ENCODE data around the gene PRKCE. TPM values are rescaled to one million over a fixed set of nuclear protein-coding genes. Genes with fewer than 3 reads are reported as not detected.

Gene PRKCE
- polyA plus RNA-seq, 1 of the 3 experiments (the other 2 are of a cell fraction): 16.3 TPM

- no peak for TF ChIP-seq CTCF (IDR thresholded peaks at IDR 0.05)
- no peak for TF ChIP-seq SMC3 (IDR thresholded peaks at IDR 0.05; ENCODE audit: low read depth, low read length)
- TF ChIP-seq USF2 (IDR thresholded peaks at IDR 0.05; ENCODE audit: borderline replicate concordance, low read depth, low read length): no peak
Observed at GRCh38 chr2:46198164-46198883, 546.8 kb downstream of the PRKCE start (continued).

GRCh38 chr2:46198966-46199365 lies 547.5 kb downstream of the PRKCE start:
- Histone ChIP-seq H3K4me2 (no peak overlapping the region), H3K9me2 (no peaks in the 10 kb centered on the region), H3K79me2 (ENCODE audit: insufficient read depth) (no peaks in the 10 kb centered on the region), H3K4me3 (ENCODE audit: low read depth in 2 of 2, low read length in 1 of 2) (no peak overlapping the region), H3K9me3 (no peaks in the 10 kb centered on the region), H3K4me1 (ENCODE audit: control insufficient read depth in 1 of 2, insufficient read depth in 2 of 2, low read depth in 1 of 2, low read length in 1 of 2) (no peaks in the 10 kb centered on the region; a peak in 1 of 4 replicates), H3F3A (replicated peaks; ENCODE audit: insufficient read depth) (no peaks in the 10 kb centered on the region), H3K27me3 (ENCODE audit: insufficient read depth) (no peaks in the 10 kb centered on the region), H2AFZ (ENCODE audit: low read depth) (no peak overlapping the region), H3K36me3 (replicated peaks in 1 of 2; ENCODE audit: control insufficient read depth in 1 of 2, insufficient read depth in 2 of 2, low read length in 1 of 2) (no peaks in the 10 kb centered on the region), H3K9ac (no peak overlapping the region), H4K20me1 (ENCODE audit: insufficient read depth) (no peaks in the 10 kb centered on the region), H3K27ac (ENCODE audit: low read depth in 2 of 2, low read length in 1 of 2) (no peak overlapping the region)
- DNase-seq: no peak
- TF ChIP-seq MEF2A (IDR thresholded peaks at IDR 0.05; ENCODE audit: borderline replicate concordance, low read depth): no peak
- no peak for TF ChIP-seq FOSL2 (IDR thresholded peaks at IDR 0.05; ENCODE audit: borderline replicate concordance, low read depth)
- no peak for TF ChIP-seq YY1 (IDR thresholded peaks at IDR 0.05; ENCODE audit: low read depth)
- no peak for TF ChIP-seq PBX3 (IDR thresholded peaks at IDR 0.05)
- TF ChIP-seq EP300 (IDR thresholded peaks at IDR 0.05; ENCODE audit: borderline replicate concordance in 1 of 2, low read depth in 1 of 2, low read length in 1 of 2): no peak
- no peak for TF ChIP-seq RFX5 (IDR thresholded peaks at IDR 0.05; ENCODE audit: low read length)
- no peak for TF ChIP-seq FOXJ3 (CRISPR knock-in tag; IDR thresholded peaks at IDR 0.05)
- TF ChIP-seq NRF1 (IDR thresholded peaks at IDR 0.05; ENCODE audit: low read depth, low read length): no peak
- no peak for TF ChIP-seq FOXM1 (IDR thresholded peaks at IDR 0.05; ENCODE audit: low read depth)
- TF ChIP-seq RCOR1 (IDR thresholded peaks at IDR 0.05; ENCODE audit: low read length): no peak
- no peak for TF ChIP-seq SIN3A (IDR thresholded peaks at IDR 0.05; ENCODE audit: borderline replicate concordance, low read depth, low read length)
- TF ChIP-seq NFIC (IDR thresholded peaks at IDR 0.05; ENCODE audit: borderline replicate concordance): no peak
- TF ChIP-seq EZH2phosphoT487 (IDR thresholded peaks at IDR 0.05; ENCODE audit: borderline replicate concordance, low read depth): no peak
- no peak for TF ChIP-seq POLR2AphosphoS5 (IDR thresholded peaks at IDR 0.05; ENCODE audit: low read depth, low read length)
- no peak for TF ChIP-seq SMC3 (IDR thresholded peaks at IDR 0.05; ENCODE audit: low read depth, low read length)
- no peak for TF ChIP-seq TCF12 (IDR thresholded peaks at IDR 0.05)
- 74% methylated on average over 6 of the region's 6 CpGs for WGBS (ENCODE audit: low lambda C conversion rate)
- ChIA-PET POLR2A (no interaction called here), CTCF (interaction anchor here (1.5 kb wide), 1 partner anchor 17 kb away, joined by 3 read pairs; no protein-coding TSS in a partner anchor)

Data from SK-N-SH (cell line).